Measurements from ENCODE around the gene HBE1. TPM values are rescaled to one million over a fixed set of nuclear protein-coding genes. Genes with fewer than 3 reads are reported as not detected.

Gene HBE1
- polyA plus RNA-seq, 1 donor (not counting 4 experiments of a cell fraction or from before 2014, with no cell fraction given): not detected

GRCh38 chr11:5310423-5310822 is 40.7 kb upstream of the HBE1 start:
- Histone ChIP-seq H3K4me2 (ENCODE audit: control insufficient read depth, extremely low read depth, insufficient read depth, low read depth, low read length) (no peak overlapping the region), H3K4me1 (ENCODE audit: control insufficient read depth, extremely low read depth, insufficient read depth, low read length) (no peaks in the 10 kb centered on the region), H4K20me1 (ENCODE audit: control insufficient read depth, extremely low read depth, insufficient read depth, low read length) (no peaks in the 10 kb centered on the region), H3K36me3 (ENCODE audit: control insufficient read depth in 2 of 2, extremely low read depth in 1 of 2, insufficient read depth in 2 of 2, low read length in 2 of 2) (no peaks in the 10 kb centered on the region), H3K9me3 (ENCODE audit: control insufficient read depth, low read depth, low read length) (no peaks in the 10 kb centered on the region), H3K79me2 (ENCODE audit: control insufficient read depth, insufficient read depth, low read length) (no peaks in the 10 kb centered on the region), H2AFZ (ENCODE audit: control insufficient read depth, low read length) (no peak overlapping the region), H3K4me3 (ENCODE audit: control insufficient read depth in 2 of 3, extremely low read depth in 1 of 3, insufficient read depth in 2 of 3, low read depth in 1 of 3, low read length in 3 of 3) (no peak overlapping the region), H3K27me3 (ENCODE audit: control insufficient read depth, extremely low read depth, insufficient read depth, low read length) (no peaks in the 10 kb centered on the region), H3K9me1 (ENCODE audit: control insufficient read depth, extremely low read depth, insufficient read depth, low read length) (no peaks in the 10 kb centered on the region), H3K27ac (ENCODE audit: control insufficient read depth, insufficient read depth, low read length) (no peak overlapping the region), H3K9ac (ENCODE audit: control insufficient read depth, extremely low read depth, insufficient read depth, low read length) (no peak overlapping the region)
- FAIRE-seq (no peak), DNase-seq (ENCODE audit: low read depth, low spot score) (no peak)
- dilution Hi-C loops (cut with MboI; ENCODE audit: extremely low pct_ligation_motif_present, low sequenced_read_pairs): no loop called here
- TF ChIP-seq CTCF (optimal IDR thresholded peaks at IDR 0.05 in 1 of 3, IDR thresholded peaks at IDR 0.05 in 1 of 3, conservative IDR thresholded peaks at IDR 0.05 in 1 of 3; ENCODE audit: extremely low read depth in 1 of 3, insufficient read depth in 2 of 3, low read length in 3 of 3) (no peak), EZH2 (IDR thresholded peaks at IDR 0.05; ENCODE audit: low read length) (no peak)

- no peaks in the 10 kb centered on the region for H3K79me2 ChIP-seq (ENCODE audit: control insufficient read depth, insufficient read depth, low read length)
- no peaks in the 10 kb centered on the region for H3K36me3 ChIP-seq (ENCODE audit: control insufficient read depth in 2 of 2, extremely low read depth in 1 of 2, insufficient read depth in 2 of 2, low read length in 2 of 2)
- no peak for TF ChIP-seq EZH2 (IDR thresholded peaks at IDR 0.05; ENCODE audit: low read length)
- TF ChIP-seq CTCF (optimal IDR thresholded peaks at IDR 0.05 in 1 of 3, IDR thresholded peaks at IDR 0.05 in 1 of 3, conservative IDR thresholded peaks at IDR 0.05 in 1 of 3; ENCODE audit: extremely low read depth in 1 of 3, insufficient read depth in 2 of 3, low read length in 3 of 3): no peak
- H3K9me3 ChIP-seq (ENCODE audit: control insufficient read depth, low read depth, low read length): no peaks in the 10 kb centered on the region
- no peak for DNase-seq (ENCODE audit: low read depth, low spot score)
- no peak overlapping the region for H3K4me3 ChIP-seq (ENCODE audit: control insufficient read depth in 2 of 3, extremely low read depth in 1 of 3, insufficient read depth in 2 of 3, low read depth in 1 of 3, low read length in 3 of 3)
- no peak overlapping the region for H3K4me2 ChIP-seq (ENCODE audit: control insufficient read depth, extremely low read depth, insufficient read depth, low read depth, low read length)
- H3K9ac ChIP-seq (ENCODE audit: control insufficient read depth, extremely low read depth, insufficient read depth, low read length): no peak overlapping the region
- no peak overlapping the region for H2AFZ ChIP-seq (ENCODE audit: control insufficient read depth, low read length)
- dilution Hi-C loops (cut with MboI; ENCODE audit: extremely low pct_ligation_motif_present, low sequenced_read_pairs): no loop called here
- H3K27ac ChIP-seq (ENCODE audit: control insufficient read depth, insufficient read depth, low read length): no peak overlapping the region
- H3K27me3 ChIP-seq (ENCODE audit: control insufficient read depth, extremely low read depth, insufficient read depth, low read length): no peaks in the 10 kb centered on the region
- H3K9me1 ChIP-seq (ENCODE audit: control insufficient read depth, extremely low read depth, insufficient read depth, low read length): no peaks in the 10 kb centered on the region
- H4K20me1 ChIP-seq (ENCODE audit: control insufficient read depth, extremely low read depth, insufficient read depth, low read length): no peaks in the 10 kb centered on the region
- no peaks in the 10 kb centered on the region for H3K4me1 ChIP-seq (ENCODE audit: control insufficient read depth, extremely low read depth, insufficient read depth, low read length)
- no peak for FAIRE-seq
Observed at GRCh38 chr11:5307256-5308019, 37.7 kb upstream of the HBE1 start.

All from keratinocyte (primary cell).